NCI-H2029 (cell line): ENCODE data around the gene TEX30.

ENCODE experiments used
- DNase-seq: peaks from one replicate; lab custom pipeline; 2025; lab: John Stamatoyannopoulos, UW

The TEX30 gene

DNA sequence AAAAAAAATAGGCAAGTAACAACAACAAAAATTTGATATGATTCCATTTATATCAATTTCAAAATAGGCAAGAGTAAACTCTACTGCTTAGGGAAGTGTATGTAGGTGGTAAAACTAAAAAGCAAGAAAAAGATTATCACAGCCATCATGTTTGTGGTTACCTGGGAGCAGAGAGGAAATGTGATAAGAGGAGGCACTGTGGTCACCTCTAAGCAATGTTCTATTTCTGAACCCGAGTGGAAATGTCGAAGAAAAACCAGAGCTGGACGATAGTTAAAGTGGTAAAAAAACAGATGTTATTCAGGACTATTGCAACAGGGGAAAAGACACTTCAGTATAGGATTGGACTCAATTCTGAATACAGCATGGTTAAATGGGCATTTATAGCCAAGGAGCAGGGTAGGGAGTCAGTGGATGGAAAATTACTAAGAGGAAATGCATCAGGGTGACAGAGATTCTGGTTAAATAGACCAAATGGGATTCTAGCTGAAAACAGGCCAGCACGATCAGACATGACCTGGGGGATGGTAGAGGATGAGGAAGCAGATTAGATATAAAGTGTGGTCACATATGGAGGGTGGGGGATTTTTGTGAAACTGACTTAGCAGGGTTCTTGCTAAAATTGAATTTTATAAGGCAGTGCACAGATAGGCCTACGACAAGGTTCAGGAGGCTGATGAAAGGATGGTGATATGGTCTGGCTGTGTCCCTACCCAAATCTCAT, 6.0 kb upstream of the TEX30 start:
- DNase-seq = no peak

- no peak for DNase-seq
These were observed 4.2 kb upstream of the TEX30 start for GRCh38 chr13:102777736-102778135.

DNA sequence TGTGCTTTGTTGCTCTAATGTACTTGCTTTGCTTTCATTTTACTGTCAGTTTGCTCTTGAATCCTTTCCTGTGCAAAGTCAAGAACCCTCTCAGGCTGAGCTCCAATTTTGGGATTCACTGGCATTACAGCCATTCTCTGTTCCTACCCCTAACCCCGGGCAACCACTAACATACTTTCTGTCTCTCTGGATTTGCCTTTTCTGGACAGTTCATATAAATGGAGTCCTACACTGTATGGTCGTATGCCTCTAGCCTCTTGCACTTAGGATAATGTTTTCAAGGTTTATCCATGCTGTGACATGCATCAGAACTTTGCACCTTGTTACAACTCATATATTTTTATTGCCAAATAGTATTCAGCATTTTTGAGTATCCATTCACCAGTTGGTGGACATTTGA, 2.7 kb upstream of the TEX30 start:
- no peak for DNase-seq

GRCh38 chr13:102774591-102775520, 1.3 kb upstream of the TEX30 start:
- no peak for DNase-seq

- no peak for DNase-seq
These were observed 605 bp upstream of the TEX30 start for GRCh38 chr13:102774214-102774568.

- no peak for DNase-seq
These were observed 1.6 kb downstream of the TEX30 start for GRCh38 chr13:102772042-102772425.

DNA sequence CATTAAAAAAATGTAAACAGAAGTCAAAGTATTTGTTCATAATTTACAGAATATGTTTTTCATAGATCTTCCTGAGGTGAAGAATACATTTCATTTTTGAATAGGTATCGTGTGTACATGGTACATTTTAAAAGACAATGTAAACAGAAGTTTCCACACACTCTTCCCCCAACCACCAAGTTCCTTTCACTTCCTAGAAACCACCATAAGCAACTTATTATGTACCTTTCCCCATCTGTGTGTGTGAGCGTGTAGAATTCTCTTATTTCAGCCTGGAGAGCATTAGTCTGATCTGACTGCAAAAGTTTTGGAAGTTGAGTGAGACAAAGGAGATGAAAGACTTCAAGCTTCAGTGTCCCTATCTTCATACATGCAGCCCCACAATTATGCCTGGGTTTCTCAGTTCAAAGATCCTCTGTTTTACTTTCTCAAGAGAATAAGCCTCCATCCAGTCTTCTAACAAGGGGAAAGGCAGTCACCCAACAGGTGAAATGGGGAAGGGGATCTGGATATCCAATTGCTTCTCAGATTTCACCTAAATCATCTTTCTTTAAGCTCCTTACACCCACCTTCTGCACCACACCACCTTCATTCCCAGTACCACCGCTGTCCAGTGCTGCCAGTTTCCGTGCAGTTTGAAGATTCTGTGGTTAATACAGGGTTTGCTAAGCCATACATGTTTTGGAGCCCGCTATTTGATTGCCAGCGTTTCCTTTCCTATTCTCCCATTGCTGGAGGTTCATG, 2.1 kb downstream of the TEX30 start:
- no peak for DNase-seq

DNA sequence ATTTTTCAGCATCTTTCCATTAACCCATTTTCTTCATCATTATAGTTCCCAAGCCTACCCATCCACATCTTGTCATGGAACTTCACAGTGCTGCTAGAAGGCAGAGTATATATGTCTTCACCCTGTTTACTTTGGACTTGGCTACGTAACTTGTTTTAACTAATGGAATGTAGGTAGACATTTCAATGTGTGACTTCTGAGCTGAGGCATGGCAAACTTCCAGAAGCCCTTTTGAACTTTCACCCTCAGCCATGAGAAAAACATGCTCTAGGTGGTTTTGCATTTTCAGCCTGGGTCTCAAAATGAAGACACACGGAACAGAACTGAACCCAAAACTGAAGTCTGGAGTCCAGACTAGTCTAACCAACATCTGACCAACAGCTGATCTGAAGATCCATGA, 3.2 kb downstream of the TEX30 start:
- no peak for DNase-seq

DNA sequence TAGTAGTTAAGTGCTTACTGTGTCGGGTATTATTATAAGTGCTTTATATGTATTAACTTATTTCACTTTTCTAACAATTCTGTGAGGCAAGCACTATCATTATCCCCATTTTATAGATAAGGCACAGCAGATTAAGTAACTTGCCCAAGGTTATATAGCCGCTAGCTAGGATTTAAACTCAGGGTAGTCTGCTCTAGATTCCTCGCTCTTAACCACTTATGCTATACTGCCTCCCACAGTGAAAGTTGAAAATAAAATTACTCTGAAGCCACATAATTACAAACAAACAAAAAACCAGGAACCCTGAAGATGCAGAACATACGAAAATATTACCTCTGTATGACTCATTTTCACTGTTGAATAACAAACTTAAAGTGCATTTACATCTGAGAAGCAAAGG, 3.9 kb downstream of the TEX30 start:
- no peak for DNase-seq

DNA sequence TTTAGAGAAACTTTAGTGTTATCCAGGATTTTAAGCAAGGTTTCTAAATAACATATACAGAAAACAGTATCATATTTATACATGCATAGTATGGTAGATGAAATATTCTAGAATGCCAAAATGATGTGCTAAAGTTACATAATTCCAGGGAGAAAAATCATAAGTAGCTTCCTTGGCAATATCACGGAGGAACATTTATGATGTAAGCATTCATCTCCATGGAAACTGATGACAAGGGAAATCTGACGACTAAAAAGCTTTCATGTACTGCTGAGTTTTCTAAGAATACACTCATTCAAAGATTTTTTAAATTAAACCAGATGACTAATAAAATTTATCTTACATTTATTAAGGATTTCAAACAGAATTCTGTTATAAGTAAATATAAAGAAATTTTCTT, 4.7 kb downstream of the TEX30 start:
- no peak for DNase-seq

- DNase-seq = no peak
These were observed 9.8 kb downstream of the TEX30 start for GRCh38 chr13:102763741-102764140.

DNA sequence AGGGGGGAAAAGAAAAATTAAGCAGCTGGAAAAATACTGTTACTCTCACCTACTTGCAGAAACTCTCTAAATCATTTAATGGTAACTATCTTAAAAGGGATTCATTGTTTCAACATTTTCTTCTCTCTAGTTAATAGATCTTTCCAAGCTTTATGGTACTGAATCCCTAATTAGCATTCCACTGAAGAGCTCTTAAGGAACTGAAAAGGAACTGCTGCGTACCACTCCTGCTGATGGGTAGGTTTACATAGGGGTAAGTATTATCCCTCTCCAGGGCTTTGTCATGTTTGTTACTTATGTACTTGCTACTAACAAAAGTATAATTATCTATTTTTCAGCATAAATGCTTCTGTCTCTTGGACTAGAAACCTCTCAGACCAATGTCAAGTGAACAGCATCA, 12.5 kb downstream of the TEX30 start:
- no peak for DNase-seq

DNA sequence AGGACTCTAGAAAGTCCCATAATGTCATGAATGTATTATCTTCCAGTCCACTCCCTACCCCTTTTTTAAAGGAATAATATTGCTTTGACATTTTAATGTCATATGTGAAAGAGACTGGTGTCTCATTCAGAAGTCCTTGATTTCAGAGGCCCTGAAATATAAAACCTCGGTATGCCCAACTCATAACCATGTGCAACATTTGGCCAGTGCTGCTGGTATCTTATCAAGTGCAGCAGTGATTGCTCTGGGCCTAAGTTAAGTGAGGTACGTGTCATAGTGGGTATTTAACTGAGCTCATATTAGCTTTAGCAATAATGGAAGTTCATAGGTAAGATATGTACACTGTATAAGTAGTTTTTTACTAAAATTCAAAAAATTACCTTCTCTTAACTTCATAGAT, 14.7 kb downstream of the TEX30 start:
- no peak for DNase-seq

DNA sequence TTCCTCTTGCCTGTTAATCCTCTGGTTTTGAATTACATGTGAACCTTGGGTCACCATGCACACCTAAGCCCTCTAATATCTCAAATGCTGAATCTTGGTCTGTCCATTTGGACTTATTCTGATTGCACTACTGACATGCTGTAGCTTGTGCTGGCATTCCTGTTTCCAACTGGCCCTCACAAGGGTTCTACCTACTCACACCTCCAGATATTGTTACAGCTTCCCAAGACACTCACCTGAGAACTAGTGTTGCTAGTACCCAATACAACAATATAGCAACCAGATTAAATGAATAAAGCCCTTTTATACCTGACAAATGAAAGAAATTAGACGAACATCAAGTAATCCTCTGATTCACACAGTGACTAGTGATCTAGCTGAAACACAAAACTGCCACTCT, 16.6 kb downstream of the TEX30 start:
- no peak for DNase-seq

DNA sequence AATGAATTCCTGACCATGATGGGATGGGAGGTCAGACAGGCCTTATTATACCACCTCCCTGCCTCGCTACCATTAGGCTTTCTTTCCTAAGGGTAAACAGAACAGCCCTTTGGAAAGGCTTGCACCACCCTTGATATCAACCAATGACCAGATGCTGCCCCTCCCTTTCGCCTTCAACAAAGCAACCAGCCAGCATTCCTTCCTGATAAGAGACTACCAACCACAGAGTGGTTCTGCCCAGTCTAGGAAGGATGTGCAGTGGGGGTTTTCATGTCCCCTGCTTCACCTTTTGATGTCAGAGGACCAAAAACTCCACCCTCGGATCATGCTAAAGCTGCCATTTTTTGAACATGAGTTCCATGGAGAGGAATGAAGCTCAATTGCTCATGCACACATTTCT, 21.7 kb downstream of the TEX30 start:
- no peak for DNase-seq

DNA sequence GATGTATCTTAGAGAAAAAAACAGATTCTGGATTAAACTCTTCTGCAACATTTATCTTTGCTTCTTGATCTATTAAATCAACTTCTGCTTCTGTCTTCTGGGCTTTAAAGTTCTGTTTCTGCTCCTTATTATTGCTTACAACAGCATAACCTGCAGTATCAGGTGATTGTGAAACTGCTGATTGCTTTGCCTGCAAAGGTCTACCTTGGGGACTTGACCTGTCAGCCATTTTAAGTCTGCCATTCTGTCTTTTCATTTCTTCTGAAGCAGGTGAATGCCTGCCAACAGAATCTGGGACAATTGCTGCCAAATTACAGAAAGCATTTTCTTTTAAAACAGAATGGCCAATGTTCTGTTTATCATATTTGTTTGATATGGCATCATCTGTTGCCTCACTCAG, 31.1 kb downstream of the TEX30 start:
- DNase-seq = no peak

- no peak for DNase-seq
These were observed 31.5 kb downstream of the TEX30 start for GRCh38 chr13:102742101-102742500.

GRCh38 chr13:102729560-102730270, 43.9 kb downstream of the TEX30 start:
- peak; percentile 4 for DNase-seq

DNA sequence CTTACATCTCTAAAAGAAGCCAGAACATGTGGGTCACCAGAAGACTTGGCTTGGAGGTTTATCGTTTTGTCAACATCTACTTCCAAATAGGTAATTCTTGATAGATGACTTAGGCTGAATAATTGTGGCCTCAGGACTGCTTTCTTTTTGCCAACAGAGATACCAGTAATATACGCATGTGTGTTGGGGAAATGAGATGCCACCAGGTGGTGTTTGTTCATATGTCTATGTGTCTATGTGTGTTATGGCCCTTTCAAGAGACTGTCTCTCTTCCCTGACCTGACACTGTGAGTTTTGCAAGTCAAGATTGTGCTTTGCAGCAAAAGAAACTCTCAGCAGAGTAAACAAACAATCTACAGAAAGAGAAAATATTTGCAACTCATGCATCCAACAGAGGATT, 47.2 kb downstream of the TEX30 start:
- no peak for DNase-seq

DNA sequence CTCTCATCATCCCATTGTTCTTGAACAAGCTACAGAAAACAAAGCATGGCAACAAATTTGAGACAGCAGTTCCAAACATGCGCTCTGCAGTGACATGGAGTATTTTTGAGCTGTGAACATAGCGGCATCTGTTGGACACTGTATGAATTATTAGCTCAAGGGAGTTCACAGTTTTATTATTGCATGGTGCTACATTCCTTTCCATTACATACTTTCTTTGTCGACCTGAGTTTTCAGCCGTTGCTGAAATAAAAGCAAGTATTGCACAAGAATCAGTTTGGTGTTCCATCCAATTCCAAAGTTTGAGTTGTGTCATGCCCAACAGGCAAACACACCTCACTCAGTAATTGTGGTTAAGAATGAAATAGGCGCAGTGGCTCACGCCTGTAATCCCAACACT, 48.7 kb downstream of the TEX30 start:
- DNase-seq = no peak

DNA sequence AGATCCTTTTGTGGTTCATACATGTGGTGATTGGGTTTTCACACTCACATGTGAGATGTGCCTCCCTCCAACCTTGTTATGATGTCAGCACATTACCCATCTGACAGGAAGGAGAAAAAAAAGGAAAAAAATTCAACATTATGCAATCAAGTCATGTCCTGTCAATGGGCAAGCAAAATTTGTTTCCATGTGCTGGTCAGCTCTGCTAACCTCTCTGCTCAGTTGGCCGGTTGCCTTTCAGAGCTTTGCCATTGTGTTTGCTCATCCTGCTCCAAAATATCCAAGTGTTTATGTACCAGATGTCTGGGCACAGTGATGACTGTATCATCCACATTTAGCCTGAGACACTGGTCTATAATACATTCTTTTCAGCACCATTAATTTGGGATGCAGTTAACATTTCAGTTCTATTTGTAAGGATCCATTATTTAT, 51.8 kb downstream of the TEX30 start:
- DNase-seq = no peak

- DNase-seq = no peak
These were observed 54.8 kb downstream of the TEX30 start for GRCh38 chr13:102718746-102719145.
